ENCODE measurements around the gene KAZN.

The KAZN gene

DNA sequence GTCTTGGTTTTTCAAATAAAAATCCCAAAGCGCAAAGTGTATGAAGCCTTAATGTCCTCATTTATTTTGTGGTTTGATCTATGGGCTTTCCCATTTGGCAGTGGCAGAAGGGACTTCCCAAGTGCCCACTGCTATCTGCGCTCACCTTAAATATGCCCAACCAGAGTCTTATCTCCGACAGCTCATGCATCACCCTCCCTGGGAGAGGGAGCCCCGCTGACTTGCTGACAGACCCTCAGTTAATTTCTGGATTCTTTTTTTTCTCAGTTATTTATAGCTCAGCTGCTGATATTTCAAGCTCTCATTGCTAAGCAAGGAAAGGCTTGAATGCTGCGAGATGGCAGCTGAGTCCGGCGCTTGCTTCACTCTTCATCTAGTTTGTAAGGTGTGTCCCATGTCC, 19.3 kb downstream of the KAZN start:
- H3K9ac ChIP-seq (ENCODE audit: low read depth, low read length) = no peak overlapping the region
- no peaks in the 10 kb centered on the region for H3K36me3 ChIP-seq (ENCODE audit: control insufficient read depth, insufficient read depth, low read length)
- H3K4me1 ChIP-seq (ENCODE audit: control insufficient read depth, insufficient read depth, low read length) = peaks cover 2% of the 10 kb centered on the region
- H3K27me3 ChIP-seq (ENCODE audit: control insufficient read depth, insufficient read depth, low read length) = no peaks in the 10 kb centered on the region
- H3K4me3 ChIP-seq (ENCODE audit: low read depth, low read length) = no peak overlapping the region
- H3K9me3 ChIP-seq (ENCODE audit: control insufficient read depth, insufficient read depth, low read length) = no peaks in the 10 kb centered on the region

DNA sequence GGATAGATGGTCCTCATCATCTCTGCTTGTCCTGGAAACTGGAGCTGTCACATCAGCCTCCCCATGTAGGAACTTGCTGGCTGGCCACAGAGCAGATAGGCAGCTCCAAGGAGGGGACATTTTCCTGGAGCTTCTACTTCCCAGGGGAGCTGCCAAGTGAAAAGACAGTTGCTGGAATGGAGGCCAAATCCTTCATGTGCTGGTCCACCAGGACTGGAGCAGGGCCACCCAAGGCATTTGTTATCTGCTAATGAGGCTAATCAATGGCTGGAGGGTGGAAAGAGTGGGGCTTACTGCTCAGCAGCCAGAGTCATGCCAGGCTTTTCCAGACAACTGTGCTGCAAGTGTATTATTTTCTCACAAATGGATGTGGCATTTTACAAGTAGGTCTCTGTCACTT, 22.5 kb downstream of the KAZN start:
- Histone ChIP-seq H3K4me3 (ENCODE audit: low read depth, low read length) (no peak overlapping the region), H3K4me1 (ENCODE audit: control insufficient read depth, insufficient read depth, low read length) (peaks cover 4% of the 10 kb centered on the region), H3K9me3 (ENCODE audit: control insufficient read depth, insufficient read depth, low read length) (no peaks in the 10 kb centered on the region), H3K9ac (ENCODE audit: low read depth, low read length) (no peak overlapping the region), H3K27me3 (ENCODE audit: control insufficient read depth, insufficient read depth, low read length) (no peaks in the 10 kb centered on the region), H3K36me3 (ENCODE audit: control insufficient read depth, insufficient read depth, low read length) (no peaks in the 10 kb centered on the region)

- no peaks in the 10 kb centered on the region for H3K36me3 ChIP-seq (ENCODE audit: control insufficient read depth, insufficient read depth, low read length)
- no peak overlapping the region for H3K9ac ChIP-seq (ENCODE audit: low read depth, low read length)
- no peak overlapping the region for H3K4me3 ChIP-seq (ENCODE audit: low read depth, low read length)
- no peaks in the 10 kb centered on the region for H3K27me3 ChIP-seq (ENCODE audit: control insufficient read depth, insufficient read depth, low read length)
- H3K9me3 ChIP-seq (ENCODE audit: control insufficient read depth, insufficient read depth, low read length) = no peaks in the 10 kb centered on the region
- H3K4me1 ChIP-seq (ENCODE audit: control insufficient read depth, insufficient read depth, low read length) = peaks cover 6% of the 10 kb centered on the region
Measured at GRCh38 chr1:14623090-14623489, 24.6 kb downstream of the KAZN start.

GRCh38 chr1:14624941-14625340, 26.5 kb downstream of the KAZN start:
- no peak overlapping the region for H3K4me3 ChIP-seq (ENCODE audit: low read depth, low read length)
- H3K9ac ChIP-seq (ENCODE audit: low read depth, low read length) = no peak overlapping the region
- H3K9me3 ChIP-seq (ENCODE audit: control insufficient read depth, insufficient read depth, low read length) = no peaks in the 10 kb centered on the region
- peaks cover 6% of the 10 kb centered on the region for H3K4me1 ChIP-seq (ENCODE audit: control insufficient read depth, insufficient read depth, low read length)
- no peaks in the 10 kb centered on the region for H3K27me3 ChIP-seq (ENCODE audit: control insufficient read depth, insufficient read depth, low read length)
- no peaks in the 10 kb centered on the region for H3K36me3 ChIP-seq (ENCODE audit: control insufficient read depth, insufficient read depth, low read length)

DNA sequence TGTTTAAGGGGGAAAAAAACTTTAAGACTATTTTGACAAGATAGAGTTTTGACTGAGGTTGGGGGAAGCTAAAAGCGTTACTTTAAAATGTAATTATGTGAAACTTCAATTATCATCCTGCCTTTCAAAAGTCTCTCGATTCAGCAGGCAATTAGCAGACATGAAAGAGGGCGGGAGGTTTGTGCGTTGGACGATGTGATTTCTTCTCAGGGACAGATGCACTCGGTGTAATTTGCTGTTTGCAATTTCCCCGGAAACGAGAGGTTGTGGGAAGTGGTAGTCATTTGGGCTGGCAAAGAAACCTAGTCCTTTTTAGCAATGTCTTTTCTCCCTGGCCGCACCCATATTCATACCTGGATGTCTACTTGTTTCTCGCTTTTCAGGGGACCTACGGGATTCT, 27.1 kb downstream of the KAZN start:
- no peaks in the 10 kb centered on the region for H3K36me3 ChIP-seq (ENCODE audit: control insufficient read depth, insufficient read depth, low read length)
- no peak overlapping the region for H3K9ac ChIP-seq (ENCODE audit: low read depth, low read length)
- H3K27me3 ChIP-seq (ENCODE audit: control insufficient read depth, insufficient read depth, low read length) = no peaks in the 10 kb centered on the region
- no peaks in the 10 kb centered on the region for H3K9me3 ChIP-seq (ENCODE audit: control insufficient read depth, insufficient read depth, low read length)
- H3K4me3 ChIP-seq (ENCODE audit: low read depth, low read length) = no peak overlapping the region
- H3K4me1 ChIP-seq (ENCODE audit: control insufficient read depth, insufficient read depth, low read length) = peaks cover 6% of the 10 kb centered on the region

- Histone ChIP-seq H3K4me1 (ENCODE audit: control insufficient read depth, insufficient read depth, low read length) (peaks cover 6% of the 10 kb centered on the region), H3K4me3 (ENCODE audit: low read depth, low read length) (no peak overlapping the region), H3K9me3 (ENCODE audit: control insufficient read depth, insufficient read depth, low read length) (no peaks in the 10 kb centered on the region), H3K27me3 (ENCODE audit: control insufficient read depth, insufficient read depth, low read length) (no peaks in the 10 kb centered on the region), H3K36me3 (ENCODE audit: control insufficient read depth, insufficient read depth, low read length) (no peaks in the 10 kb centered on the region), H3K9ac (ENCODE audit: low read depth, low read length) (no peak overlapping the region)
Measured at GRCh38 chr1:14625996-14626395, 27.5 kb downstream of the KAZN start.

GRCh38 chr1:14626869-14627607, 28.6 kb downstream of the KAZN start:
- H3K9ac ChIP-seq (ENCODE audit: low read depth, low read length) = no peak overlapping the region

DNA sequence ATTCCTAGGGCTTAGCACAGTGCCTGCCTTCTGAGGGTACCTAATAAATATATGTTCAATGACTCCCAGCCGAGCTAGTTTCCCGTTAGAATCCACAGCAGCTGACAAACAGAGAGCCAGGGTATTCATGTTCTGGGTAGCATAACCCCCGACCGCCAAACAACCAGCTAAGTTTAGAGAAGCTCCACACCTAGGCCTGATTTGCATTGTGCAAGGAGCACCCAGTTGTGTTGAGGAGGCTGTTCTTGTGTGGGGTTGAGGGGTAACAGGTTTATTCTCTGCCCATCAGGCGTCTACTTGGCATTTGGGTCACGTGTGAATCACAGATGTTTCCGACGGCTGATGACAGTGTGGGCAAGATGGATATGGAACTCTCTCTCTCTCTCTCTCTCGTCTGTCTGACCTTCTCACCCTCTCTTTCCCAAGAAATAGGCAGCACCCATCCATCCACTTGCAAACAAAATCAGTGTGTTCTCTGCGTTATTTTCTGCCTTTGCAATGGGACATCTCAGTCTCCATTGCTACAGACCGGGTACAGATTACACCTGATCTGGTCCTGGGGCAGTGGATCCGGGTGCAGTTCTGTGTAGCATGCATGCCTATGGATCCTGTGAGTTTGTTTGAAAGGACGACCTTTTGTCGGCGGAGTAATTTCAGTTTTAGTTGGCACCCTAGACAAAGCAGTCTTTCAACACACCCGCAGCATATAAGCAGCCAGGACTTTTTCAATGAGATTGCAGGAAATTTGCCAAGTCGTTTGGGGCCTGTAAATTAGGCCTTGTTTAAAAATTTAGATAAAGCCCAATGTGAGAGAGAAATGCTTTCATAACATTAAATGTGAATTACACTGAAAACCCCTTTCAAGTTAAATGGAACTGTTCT, 29.4 kb downstream of the KAZN start:
- Histone ChIP-seq H3K36me3 (ENCODE audit: control insufficient read depth, insufficient read depth, low read length) (no peaks in the 10 kb centered on the region), H3K4me3 (ENCODE audit: low read depth, low read length) (no peak overlapping the region), H3K9ac (ENCODE audit: low read depth, low read length) (no peak overlapping the region), H3K27me3 (ENCODE audit: control insufficient read depth, insufficient read depth, low read length) (no peaks in the 10 kb centered on the region), H3K4me1 (ENCODE audit: control insufficient read depth, insufficient read depth, low read length) (peaks cover 6% of the 10 kb centered on the region), H3K9me3 (ENCODE audit: control insufficient read depth, insufficient read depth, low read length) (no peaks in the 10 kb centered on the region)

More at GRCh38 chr1:14626869-14627607, 28.6 kb downstream of the KAZN start:
- H3K36me3 ChIP-seq (ENCODE audit: control insufficient read depth, insufficient read depth, low read length) = no peaks in the 10 kb centered on the region
- H3K4me3 ChIP-seq (ENCODE audit: low read depth, low read length) = no peak overlapping the region
- H3K9me3 ChIP-seq (ENCODE audit: control insufficient read depth, insufficient read depth, low read length) = no peaks in the 10 kb centered on the region
- H3K4me1 ChIP-seq (ENCODE audit: control insufficient read depth, insufficient read depth, low read length) = peaks cover 6% of the 10 kb centered on the region
- H3K27me3 ChIP-seq (ENCODE audit: control insufficient read depth, insufficient read depth, low read length) = no peaks in the 10 kb centered on the region

- Histone ChIP-seq H3K9ac (ENCODE audit: low read depth, low read length) (no peak overlapping the region), H3K36me3 (ENCODE audit: control insufficient read depth, insufficient read depth, low read length) (no peaks in the 10 kb centered on the region), H3K4me3 (ENCODE audit: low read depth, low read length) (no peak overlapping the region), H3K27me3 (ENCODE audit: control insufficient read depth, insufficient read depth, low read length) (no peaks in the 10 kb centered on the region), H3K4me1 (ENCODE audit: control insufficient read depth, insufficient read depth, low read length) (peaks cover 6% of the 10 kb centered on the region), H3K9me3 (ENCODE audit: control insufficient read depth, insufficient read depth, low read length) (no peaks in the 10 kb centered on the region)
Measured at GRCh38 chr1:14629363-14630014, 31.0 kb downstream of the KAZN start.

GRCh38 chr1:14630986-14631385, 32.5 kb downstream of the KAZN start:
- Histone ChIP-seq H3K4me1 (ENCODE audit: control insufficient read depth, insufficient read depth, low read length) (peaks cover 4% of the 10 kb centered on the region), H3K9me3 (ENCODE audit: control insufficient read depth, insufficient read depth, low read length) (no peaks in the 10 kb centered on the region), H3K4me3 (ENCODE audit: low read depth, low read length) (no peak overlapping the region), H3K27me3 (ENCODE audit: control insufficient read depth, insufficient read depth, low read length) (no peaks in the 10 kb centered on the region), H3K36me3 (ENCODE audit: control insufficient read depth, insufficient read depth, low read length) (no peaks in the 10 kb centered on the region), H3K9ac (ENCODE audit: low read depth, low read length) (no peak overlapping the region)

- no peak overlapping the region for H3K9ac ChIP-seq (ENCODE audit: low read depth, low read length)
- H3K27me3 ChIP-seq (ENCODE audit: control insufficient read depth, insufficient read depth, low read length) = no peaks in the 10 kb centered on the region
- peaks cover 4% of the 10 kb centered on the region for H3K4me1 ChIP-seq (ENCODE audit: control insufficient read depth, insufficient read depth, low read length)
- H3K4me3 ChIP-seq (ENCODE audit: low read depth, low read length) = no peak overlapping the region
- H3K9me3 ChIP-seq (ENCODE audit: control insufficient read depth, insufficient read depth, low read length) = no peaks in the 10 kb centered on the region
- H3K36me3 ChIP-seq (ENCODE audit: control insufficient read depth, insufficient read depth, low read length) = no peaks in the 10 kb centered on the region
Measured at GRCh38 chr1:14631421-14631820, 32.9 kb downstream of the KAZN start.
